ENCODE measurements around the gene MRPL30.

GRCh38 chr2:99242151-99242550 lies 61.2 kb downstream of the MRPL30 start:
- no peak for TF ChIP-seq CTCF (IDR thresholded peaks at IDR 0.05)
- no peak for TF ChIP-seq EZH2 (IDR thresholded peaks at IDR 0.05; ENCODE audit: borderline replicate concordance, insufficient read depth, low read depth, low read length, poor library complexity, severe bottlenecking)

All from B cell (primary cell).